ENCODE measurements around the gene FSTL5. TPM values are rescaled to one million over a fixed set of nuclear protein-coding genes. Genes with fewer than 3 reads are reported as not detected.

FSTL5 gene
- total and polyA plus RNA-seq, 2 experiments from 2014 or later = 0.12 to 0.59 TPM

DNA sequence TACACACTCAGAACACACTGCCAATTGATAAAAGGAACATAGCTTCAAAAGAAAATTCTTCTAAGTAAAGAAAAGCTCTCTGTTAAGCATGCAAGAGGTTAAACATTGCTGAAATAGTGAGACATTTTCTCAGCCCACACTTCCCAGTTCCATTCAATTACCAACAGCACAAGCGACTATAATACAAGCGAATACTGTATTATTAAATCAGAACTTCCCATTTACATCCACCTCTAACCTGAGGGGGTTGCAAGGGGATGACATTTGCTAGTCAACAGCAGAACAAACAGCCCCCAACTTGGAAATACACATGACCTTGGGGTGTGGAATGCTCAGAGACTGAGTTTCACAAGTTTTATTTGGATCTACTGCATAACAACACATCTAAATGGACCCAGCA, 1.1 kb downstream of the FSTL5 start:
- Histone ChIP-seq H3K27ac (no peak overlapping the region), H3K4me3 (no peak overlapping the region), H3K36me3 (no peaks in the 10 kb centered on the region), H3K27me3 (no peaks in the 10 kb centered on the region), H3K4me1 (ENCODE audit: low read depth) (no peaks in the 10 kb centered on the region), H3K9me3 (ENCODE audit: low read depth) (no peaks in the 10 kb centered on the region)
- TF ChIP-seq, protein P1, sequence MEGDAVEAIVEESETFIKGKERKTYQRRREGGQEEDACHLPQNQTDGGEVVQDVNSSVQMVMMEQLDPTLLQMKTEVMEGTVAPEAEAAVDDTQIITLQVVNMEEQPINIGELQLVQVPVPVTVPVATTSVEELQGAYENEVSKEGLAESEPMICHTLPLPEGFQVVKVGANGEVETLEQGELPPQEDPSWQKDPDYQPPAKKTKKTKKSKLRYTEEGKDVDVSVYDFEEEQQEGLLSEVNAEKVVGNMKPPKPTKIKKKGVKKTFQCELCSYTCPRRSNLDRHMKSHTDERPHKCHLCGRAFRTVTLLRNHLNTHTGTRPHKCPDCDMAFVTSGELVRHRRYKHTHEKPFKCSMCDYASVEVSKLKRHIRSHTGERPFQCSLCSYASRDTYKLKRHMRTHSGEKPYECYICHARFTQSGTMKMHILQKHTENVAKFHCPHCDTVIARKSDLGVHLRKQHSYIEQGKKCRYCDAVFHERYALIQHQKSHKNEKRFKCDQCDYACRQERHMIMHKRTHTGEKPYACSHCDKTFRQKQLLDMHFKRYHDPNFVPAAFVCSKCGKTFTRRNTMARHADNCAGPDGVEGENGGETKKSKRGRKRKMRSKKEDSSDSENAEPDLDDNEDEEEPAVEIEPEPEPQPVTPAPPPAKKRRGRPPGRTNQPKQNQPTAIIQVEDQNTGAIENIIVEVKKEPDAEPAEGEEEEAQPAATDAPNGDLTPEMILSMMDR (IDR thresholded peaks at IDR 0.05; ENCODE audit: low read depth, low read length) = no peak
- DNase-seq (ENCODE audit: low read depth in 1 of 2, low spot score in 1 of 2) = no peak

DNA sequence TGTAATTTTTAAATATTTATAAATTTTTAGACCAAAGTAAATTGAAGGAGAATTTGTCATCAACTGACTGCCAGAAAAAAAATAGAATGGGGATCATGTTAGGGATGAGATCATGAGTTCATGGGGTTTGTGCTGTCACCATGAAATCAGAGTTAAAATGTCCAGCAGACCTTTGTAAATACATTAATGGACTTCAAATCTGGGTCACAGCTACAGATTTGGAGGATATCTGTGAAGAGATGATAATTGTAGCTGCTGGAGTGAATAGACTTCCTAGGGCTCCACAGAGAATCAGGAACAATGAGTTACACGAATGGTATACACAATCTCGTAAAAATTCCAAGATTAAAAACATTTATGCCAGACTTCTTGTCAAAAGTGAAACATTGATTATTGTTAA, 6.6 kb downstream of the FSTL5 start:
- Histone ChIP-seq H3K27ac (no peak overlapping the region), H3K9me3 (ENCODE audit: low read depth) (no peaks in the 10 kb centered on the region), H3K27me3 (no peaks in the 10 kb centered on the region), H3K4me1 (ENCODE audit: low read depth) (no peaks in the 10 kb centered on the region), H3K4me3 (no peak overlapping the region), H3K36me3 (no peaks in the 10 kb centered on the region)
- TF ChIP-seq, protein P1 (IDR thresholded peaks at IDR 0.05; ENCODE audit: low read depth, low read length) = no peak
- no peak for DNase-seq (ENCODE audit: low read depth in 1 of 2, low spot score in 1 of 2)

DNA sequence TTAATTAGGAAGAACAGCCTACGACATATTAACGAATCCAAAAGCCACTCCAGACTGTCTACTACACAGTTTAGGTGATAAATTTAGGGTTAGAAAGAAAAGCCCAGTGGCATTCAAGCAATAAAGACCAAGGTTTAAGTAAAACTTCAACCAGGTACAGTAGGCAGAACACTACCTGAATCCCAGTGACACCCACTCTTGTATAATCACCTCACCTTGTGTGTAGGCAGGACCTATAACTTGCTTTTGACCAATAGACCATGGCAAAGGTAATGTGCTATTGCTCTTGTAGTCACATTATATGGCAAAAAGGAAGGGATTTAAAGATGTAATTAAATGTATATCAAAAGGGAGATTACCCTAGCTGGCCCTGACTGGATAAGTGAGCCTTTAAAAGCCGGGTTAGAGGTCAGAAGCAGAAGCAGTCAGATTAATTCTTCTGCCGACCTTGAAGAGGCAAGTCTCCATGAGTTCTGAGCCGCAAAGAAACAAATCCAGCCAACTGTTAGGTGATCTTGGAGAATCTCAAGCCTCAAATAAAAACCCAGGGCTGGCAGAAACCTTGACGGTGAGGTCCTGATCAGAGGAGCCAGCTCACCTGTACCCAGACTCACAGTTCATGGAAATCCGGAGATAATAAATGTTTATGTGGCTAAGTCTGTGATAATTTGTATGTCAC, 8.8 kb downstream of the FSTL5 start:
- Histone ChIP-seq H3K4me3 (no peak overlapping the region), H3K27ac (no peak overlapping the region), H3K36me3 (no peaks in the 10 kb centered on the region), H3K9me3 (ENCODE audit: low read depth) (no peaks in the 10 kb centered on the region), H3K27me3 (no peaks in the 10 kb centered on the region), H3K4me1 (ENCODE audit: low read depth) (no peaks in the 10 kb centered on the region)
- TF ChIP-seq, protein P1 (IDR thresholded peaks at IDR 0.05; ENCODE audit: low read depth, low read length) = no peak
- DNase-seq (ENCODE audit: low read depth in 1 of 2, low spot score in 1 of 2) = no peak

DNA sequence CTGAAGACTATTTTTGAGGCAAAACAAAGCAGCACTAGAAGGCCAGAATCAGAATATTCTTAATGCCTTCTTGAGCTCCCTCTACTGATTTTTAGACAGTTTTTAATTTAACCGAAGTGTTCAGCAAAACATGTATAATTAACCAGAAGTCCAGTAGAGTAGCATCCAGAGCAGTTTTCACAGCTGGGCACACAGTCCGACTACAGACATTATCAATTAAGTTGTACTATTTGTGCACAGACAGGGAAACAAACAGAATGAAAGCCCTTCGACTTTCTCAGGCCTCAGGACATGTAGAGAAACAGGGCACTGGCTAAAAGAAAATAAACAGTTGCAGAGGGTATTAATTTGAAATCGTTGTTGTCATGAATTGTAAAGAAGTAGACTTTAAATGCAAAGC, 11.9 kb downstream of the FSTL5 start:
- Histone ChIP-seq H3K4me1 (ENCODE audit: low read depth) (no peaks in the 10 kb centered on the region), H3K4me3 (no peak overlapping the region), H3K27me3 (no peaks in the 10 kb centered on the region), H3K36me3 (no peaks in the 10 kb centered on the region), H3K9me3 (ENCODE audit: low read depth) (no peaks in the 10 kb centered on the region), H3K27ac (no peak overlapping the region)
- no peak for DNase-seq (ENCODE audit: low read depth in 1 of 2, low spot score in 1 of 2)
- TF ChIP-seq, protein P1 (IDR thresholded peaks at IDR 0.05; ENCODE audit: low read depth, low read length) = no peak

DNA sequence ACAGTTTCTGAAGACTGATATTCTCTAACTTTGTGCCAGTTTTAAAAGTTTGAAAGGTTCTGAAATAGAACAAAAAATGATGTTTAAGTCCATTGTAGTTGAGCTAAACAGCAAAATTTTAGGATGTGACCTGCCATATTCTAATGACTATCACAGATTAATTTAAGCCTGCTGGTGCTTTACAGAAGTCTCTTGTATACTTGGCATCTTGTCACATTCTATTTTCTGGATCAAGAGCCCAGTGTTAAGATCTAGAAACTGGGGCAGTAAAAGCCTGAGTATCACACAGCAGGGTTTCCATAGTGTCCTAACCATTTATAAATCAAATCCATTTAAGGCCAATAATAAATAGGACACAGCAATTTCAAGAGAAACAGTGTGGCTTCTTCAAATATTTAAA, 12.4 kb downstream of the FSTL5 start:
- H3K27ac ChIP-seq = no peak overlapping the region
- H3K36me3 ChIP-seq = no peaks in the 10 kb centered on the region
- no peak for DNase-seq (ENCODE audit: low read depth in 1 of 2, low spot score in 1 of 2)
- TF ChIP-seq, protein P1 (IDR thresholded peaks at IDR 0.05; ENCODE audit: low read depth, low read length) = no peak
- H3K4me1 ChIP-seq (ENCODE audit: low read depth) = no peaks in the 10 kb centered on the region
- H3K9me3 ChIP-seq (ENCODE audit: low read depth) = no peaks in the 10 kb centered on the region
- H3K27me3 ChIP-seq = no peaks in the 10 kb centered on the region
- H3K4me3 ChIP-seq = no peak overlapping the region
